ENCODE data around the gene ERC2.

ERC2 gene

DNA sequence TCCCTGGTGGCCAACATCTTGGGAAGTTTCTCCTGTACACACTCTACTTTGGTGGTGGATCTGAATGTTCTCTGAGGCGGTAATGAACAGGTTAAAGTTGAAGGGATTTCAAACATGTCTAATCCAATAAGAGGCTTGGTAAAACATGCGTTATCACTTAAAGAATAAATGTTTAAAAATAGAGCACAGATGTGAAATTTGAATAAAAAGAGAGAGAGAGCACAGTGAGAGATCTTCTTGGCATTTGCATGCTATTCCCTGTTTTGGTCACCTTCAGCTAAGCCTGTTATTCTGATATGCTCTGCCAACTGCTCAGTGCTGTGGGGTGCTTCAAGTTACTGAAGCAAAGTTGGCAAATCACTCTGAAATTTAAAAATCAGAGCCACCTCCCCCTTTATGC, 743.4 kb downstream of the ERC2 start:
- DNase-seq: no peak

DNA sequence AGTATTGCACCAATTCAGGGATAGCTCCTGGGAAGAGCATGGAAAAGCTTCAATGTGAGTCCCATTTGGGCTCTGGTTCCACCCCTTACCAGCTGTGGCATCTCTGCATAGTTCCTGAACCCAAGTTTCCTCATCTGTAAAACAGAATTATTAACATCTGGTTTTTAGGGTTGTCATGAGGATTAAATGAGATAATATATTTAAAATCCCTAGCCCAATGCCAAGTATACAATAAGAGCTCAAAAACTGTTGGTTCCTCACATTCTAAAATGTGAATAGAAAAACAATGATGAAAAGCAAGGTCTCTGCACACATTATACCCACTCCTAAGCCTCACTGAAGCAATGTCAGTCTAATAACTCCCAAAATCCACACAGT, 743.9 kb downstream of the ERC2 start:
- DNase-seq: no peak

DNA sequence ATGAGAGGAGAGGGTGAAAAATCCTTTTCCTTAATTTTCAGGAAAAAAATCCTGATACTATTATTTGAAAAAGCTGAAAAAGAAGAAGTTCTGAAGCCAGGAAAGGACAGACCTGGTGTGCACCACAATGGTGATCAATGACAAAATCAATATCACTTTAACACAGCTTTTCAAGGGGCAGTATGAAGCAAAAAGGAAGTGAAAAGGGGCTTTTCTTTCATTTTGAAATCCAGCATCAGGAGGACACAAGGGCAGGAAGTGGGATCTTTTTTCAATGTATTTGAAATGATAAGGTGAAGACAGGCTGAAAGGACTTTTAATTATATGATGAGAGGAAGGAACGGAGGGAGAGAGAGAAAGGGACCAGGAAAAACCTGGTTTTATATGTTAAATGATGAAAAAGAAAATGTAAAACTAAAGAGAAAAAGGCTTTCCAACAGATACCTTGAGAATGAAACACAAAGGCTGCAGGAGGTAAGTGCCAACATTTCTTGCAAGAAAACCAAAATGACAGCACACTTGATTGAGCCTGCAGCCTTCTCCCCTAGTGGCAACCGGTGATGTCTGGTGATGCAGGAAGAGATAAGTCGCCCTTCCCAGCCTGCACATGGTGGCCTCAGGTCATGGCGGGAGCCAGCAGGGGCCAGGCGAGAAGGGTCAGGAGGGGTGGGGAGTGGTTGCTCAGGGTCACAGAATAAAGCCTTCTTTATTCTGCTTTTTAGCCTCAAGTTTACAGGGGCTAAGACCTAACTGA, 744.4 kb downstream of the ERC2 start:
- DNase-seq: no peak

DNA sequence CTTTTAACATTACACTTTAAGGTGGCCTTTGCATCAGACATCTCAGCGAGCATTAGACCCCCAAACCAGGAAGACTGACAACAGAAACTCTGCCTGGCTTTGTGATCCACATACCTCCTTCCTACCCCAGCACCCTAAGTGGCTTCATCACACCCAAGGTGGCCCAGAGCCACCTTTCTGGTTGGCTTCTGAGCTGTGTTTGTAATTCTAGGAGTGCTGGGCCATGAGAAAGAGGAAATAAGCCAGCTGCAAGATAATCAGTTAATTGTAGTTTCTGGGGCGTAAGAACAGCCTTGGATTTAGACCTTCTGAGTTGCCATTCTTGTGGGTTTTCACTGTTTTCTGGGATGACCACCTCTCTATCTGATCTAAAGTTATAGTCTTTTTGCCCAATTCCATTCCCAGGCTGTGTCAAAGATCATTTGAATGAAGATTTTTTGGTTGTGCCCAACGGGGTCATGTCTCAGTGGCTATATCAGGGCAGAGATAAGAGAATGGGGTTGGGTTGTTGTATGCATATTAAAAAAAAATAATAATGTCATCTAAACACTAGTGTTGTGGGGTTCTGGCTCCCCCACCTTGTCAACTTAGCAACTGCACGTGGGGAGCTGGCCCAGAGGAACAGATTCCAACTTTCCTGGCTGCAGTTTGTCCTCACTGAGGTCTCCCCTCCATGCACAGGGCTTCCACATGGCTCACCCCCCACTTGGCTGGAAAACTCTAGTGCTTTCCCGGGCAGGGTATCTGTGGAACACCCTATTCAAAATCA, 746.4 kb downstream of the ERC2 start:
- no peak for DNase-seq

DNA sequence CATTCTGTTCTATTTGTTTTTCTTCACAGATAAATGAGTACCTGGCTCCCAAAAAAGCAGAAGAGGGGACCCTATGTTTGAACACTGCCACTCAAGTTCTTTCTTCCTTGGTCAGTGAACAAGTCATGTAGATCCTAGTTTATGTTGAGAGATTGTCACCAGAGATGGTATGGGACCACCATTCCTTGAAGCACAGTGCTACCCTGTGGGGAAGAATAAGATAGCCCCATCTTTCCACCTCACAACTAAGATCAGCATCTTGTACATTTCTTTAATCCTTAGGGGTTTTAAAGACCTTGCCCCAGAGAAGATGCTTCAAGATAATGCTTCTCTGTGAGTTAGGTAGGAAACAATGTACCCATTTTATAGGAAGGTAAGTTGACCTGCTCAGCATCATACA, 747.7 kb downstream of the ERC2 start:
- no peak for DNase-seq

DNA sequence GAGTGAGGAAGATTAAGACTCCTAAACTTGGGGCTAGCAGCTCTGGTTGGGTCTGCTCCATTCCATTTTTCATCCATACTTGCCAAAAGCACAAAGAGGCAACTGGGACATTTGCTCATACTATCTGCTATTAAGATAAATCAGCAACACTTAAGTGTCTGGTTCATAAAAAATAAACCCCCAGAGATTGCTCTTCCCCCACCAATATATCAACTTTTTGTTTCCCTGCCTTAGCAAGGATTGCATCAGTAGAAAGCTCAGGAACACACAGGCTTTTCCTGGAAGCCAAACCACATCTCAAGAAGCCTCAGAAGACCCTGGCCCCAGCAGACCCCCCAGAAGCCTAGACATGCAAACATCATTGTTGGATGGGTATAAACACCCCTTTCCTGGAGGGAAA, 748.8 kb downstream of the ERC2 start:
- DNase-seq: no peak

DNA sequence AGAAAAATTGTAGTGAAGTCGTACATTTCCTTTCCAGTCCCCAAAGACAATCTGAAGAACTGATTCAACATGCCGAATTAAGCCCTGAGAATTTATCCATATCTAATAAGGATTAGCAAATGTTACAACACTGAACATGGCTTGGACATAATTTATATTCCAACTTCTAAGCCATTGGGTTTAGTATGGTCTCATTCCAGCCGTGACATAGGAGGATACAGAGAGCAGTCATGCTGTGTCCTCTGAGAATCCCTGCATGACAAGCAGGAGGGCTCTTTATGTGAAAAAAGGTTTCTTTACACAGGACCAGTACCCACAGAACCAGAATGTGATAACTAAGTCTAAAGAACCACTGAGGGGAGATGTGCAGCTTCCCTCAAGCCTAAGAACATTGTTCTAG, 749.3 kb downstream of the ERC2 start:
- no peak for DNase-seq

DNA sequence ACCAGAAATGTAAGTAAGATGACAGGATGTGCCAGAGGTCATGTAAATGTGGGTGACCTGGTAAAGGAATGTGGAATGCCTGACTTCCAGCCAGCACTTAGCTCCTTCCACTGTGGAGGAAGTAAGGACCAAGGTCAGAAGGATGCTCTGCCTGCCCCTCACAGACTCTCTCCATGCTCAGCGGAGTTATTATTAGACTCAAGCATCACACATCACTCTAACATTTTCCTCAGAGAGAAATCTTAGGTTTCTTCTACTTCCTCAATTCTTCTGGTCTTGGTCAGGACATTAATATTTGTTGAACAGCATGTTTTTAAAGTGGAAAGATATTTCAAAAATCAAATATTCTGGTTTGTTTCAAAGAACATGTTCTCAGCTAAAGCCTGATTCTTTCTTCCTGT, 749.7 kb downstream of the ERC2 start:
- DNase-seq: no peak

DNA sequence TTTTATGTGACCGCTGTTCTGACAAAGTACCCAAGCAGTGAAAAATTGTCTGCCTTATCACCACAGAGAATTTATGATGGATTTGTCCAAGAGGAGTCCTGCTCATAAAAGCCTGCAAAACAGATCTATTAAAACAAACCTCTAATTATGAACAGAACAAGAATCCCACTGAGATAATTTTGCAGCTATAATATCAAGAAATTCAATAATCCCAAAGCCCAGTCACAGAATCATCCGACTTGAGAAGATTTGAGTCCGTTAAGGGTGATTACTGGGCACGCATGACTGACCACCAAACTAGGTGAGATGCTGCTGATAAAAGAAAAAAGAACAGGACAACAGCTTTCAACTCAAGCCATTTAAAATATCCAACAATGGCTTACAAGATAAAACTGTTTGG, 750.2 kb downstream of the ERC2 start:
- DNase-seq: no peak

DNA sequence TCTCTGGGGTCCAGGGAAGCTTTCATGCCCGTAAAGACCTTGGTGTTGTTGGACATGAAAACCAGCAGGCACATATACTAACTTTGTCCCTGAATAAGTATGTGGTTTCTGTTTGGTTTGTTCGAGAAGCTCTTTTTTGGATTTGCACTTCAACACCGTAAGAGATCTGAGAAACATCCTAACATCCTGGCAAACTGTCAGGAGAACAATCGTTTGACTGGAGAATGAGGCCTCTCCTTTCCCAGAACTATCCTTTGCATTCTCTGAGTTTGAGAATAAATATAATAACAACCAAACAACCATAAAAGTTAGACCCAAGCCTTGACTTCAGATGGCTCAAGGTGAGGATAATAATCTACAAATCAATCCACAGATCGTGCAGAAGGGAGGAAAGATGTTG, 750.8 kb downstream of the ERC2 start:
- DNase-seq: no peak

DNA sequence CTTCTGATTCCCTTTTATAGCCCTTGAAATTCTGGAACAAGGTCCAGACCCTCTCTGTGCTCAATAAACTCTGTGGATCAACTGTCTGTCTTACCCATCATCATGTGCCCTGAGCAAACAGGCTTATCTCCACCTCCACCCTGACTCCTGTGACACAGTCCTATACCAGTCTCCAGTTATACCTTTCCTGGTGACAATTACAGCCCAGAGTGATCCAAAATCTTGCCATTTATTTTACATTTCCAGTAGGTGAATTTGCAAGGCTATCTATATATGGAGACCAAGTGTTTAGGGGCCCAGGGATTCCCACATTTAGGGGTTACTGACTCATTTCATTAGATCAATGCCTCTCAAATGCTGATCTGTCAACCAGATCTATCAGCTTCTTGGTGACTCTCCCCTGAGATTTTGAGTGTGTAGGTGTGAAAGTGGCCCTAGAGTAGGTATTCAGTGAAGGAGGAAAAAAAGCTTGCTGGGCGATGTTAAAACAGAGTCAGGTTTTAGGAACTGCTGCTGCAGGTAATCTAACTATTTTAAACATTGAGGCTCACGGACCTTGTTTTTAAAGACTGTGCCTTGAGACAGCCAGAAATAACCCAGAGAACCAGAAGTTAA, 751.5 kb downstream of the ERC2 start:
- DNase-seq: no peak

DNA sequence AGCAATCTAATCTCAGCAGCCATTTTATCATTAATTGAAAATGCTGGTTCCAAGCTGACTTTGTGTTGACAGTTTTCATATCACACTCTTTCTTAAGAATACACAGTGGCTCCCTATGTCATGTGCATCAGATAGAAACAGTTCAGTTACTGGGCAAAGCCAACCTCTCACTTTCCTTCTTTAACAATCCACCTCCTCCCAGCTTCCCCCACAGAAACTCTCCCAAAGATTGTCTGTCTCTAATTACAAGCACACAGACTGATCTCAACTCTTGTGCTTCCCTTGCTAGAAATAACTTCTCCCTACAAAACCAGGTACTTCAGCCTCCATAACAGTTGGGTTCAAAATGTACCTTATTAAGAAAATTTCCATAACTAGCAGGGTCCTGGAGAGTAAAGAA, 752.2 kb downstream of the ERC2 start:
- no peak for DNase-seq

DNA sequence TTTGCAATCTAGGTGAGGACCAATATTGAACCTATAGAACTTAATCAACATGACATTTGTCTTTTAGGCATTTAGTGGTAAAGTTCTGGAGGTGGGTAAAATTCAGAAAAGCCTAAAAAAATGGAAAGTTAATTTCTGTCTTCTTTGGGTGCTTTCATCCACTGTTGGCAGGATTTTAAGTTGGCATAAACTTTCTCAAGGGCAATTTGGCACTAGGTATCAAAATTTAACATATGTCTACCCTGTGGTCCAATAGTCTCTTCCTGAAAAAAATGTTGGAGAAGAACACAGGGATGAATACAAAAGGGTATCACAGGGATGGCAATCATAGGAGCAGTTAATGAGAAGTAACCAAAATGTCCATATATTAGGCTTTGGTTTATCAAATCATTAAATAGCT, 754.2 kb downstream of the ERC2 start:
- DNase-seq: no peak

DNA sequence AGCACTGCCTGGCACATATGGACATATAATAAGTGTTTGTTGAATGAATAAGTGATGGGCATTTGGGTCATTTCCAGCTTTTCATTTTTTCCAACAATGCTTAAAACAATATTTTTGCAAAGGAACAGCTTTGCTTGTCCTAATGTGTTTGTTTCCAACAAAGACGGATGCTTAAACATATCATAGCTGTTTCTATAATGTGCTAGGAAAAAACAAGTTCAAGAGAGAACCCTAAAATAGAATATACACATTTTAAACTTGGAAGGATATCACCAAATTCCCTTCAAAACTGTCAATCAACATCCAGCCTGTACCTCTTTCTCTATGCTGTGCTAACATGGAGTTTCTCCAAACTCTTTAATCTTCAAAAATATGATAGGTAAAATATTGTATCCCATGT, 756.6 kb downstream of the ERC2 start:
- DNase-seq: no peak

DNA sequence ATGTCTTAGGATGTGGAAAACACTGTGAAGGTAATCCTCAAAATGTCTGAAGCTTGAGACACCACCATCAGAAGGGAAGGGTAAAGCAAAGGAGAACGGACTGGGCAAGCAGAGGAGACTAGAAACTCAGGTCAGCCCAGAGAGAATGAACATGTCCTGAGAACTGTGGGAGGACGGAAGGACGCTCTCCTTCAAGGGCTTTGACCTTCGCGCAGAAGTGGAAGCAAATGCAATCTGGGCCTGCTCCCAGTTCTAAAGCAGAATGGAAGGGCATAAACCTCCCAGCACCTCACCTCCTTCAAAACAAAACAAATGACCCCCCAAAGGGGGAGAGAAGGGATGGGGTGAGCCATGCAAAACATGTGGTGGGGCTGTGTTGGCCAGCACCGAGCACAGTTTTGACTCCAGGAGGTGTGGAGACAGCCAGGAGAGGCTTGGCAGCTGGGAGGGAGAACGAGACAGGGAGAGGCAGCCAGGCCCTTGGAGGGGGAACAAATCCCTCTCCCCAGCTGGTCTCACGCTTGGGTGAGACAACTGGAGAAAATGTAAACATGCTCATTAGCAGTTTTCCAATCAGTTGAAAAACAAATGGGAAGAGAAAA, 758.8 kb downstream of the ERC2 start:
- no peak for DNase-seq

DNA sequence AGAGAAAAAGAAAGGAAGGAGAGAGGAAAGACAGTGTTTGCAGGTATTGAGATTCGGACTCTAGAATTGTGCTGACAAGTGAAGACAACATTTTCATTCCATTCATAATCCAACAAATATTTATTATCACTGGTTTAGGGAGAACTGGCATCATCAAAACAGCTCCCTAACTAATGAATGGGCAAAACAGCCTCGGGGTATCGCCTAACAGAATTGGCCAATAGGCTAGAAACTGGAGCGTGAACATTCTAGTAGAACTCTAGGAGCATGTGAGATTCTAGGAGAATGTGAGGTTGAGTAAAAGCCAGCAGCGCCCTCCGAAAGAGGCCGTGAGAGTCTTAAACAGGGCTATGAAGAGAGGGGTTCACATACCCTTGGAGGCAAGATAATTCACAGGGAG, 759.3 kb downstream of the ERC2 start:
- no peak for DNase-seq

DNA sequence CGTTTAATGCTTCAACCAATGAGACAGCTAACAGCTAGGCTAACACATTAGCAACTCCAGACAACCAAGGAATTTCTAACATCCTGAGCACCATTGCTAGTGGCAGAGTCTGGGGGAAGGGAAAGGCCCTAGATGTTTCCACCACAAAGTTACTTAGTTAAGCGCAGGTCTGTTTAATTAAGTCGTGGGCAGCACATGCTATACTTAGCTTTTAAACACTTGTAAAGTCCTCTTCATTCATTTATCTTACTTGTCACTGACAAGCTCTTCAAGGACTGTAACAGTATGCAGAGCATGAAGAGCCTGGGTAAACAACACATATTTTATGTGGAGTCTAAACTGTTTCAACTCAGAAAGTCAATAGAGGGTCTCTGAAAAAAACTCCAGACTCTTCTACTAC, 760.0 kb downstream of the ERC2 start:
- DNase-seq: no peak

DNA sequence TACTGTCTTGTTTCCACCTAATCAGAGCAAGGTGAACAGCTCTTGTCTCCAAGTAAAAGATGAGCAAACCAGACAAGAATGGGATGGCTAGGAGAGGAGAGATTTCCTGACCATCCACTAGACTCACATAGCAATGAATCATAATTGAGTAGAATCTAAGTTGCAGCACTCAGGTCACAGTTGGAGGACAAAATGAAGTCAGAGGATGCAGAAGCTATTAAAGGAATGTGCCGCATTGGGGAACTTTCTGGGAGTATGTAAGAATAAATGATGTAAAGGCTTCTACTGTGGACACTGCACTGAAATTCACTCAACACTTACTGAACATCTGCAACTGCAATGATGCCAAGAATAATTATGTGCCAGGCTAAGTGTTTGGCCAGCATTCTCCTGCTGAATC, 763.7 kb downstream of the ERC2 start:
- DNase-seq: no peak

DNA sequence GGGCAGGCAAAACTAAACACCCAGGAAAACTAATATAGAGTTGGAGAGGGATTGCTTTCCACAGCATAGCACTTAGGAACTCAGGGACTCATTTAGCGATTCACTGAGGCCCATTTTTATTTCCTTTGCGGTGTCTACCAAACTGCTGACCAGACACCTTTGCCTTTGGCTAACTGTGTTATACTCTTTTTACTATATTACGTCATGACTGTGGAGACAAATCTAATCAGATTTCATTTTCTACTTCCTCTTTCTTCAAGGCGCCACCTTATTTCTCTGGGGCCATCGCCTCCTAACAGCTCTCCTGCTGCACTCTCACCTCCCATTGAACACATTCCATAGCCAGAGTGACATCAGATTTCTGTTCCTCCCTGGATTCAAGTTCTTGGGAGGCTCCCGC, 765.4 kb downstream of the ERC2 start:
- DNase-seq: no peak

DNA sequence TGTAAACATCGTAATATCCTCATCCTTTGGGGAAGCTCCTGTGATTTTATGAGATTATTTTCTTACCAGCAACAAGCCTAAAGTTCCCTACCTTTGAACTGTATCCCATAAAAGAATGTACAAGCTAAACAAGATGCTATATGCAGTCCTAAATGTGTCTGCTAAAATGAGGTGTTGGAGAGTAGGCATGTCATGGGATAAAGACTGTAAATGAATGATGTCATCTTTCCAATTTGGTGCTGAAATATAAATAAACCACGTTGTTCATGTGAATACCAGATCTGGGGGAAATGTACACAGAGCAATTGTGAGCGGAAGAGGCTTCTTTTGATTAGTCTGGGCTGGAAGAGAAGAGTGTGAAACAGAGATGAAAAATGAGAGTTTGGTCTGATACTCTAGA, 766.3 kb downstream of the ERC2 start:
- DNase-seq: no peak

DNA sequence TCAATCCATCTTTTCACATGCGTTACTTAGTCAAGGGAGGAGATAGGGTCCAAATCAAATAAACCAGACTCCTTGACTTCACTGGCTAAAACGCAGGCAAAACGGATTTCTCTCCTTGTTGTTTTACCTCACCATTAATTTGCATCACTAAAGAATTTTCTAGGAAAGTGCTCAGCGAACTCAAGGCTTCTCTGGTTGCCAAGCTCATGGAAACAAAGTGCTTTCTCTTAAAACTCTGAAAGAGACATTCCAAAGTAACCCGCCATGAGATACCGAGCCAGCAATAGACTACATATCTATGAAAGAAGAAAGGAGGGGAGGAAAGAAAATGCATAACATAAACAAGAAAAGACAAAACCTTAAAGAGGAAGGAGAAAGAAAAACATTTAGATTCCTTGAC, 769.4 kb downstream of the ERC2 start:
- no peak for DNase-seq

DNA sequence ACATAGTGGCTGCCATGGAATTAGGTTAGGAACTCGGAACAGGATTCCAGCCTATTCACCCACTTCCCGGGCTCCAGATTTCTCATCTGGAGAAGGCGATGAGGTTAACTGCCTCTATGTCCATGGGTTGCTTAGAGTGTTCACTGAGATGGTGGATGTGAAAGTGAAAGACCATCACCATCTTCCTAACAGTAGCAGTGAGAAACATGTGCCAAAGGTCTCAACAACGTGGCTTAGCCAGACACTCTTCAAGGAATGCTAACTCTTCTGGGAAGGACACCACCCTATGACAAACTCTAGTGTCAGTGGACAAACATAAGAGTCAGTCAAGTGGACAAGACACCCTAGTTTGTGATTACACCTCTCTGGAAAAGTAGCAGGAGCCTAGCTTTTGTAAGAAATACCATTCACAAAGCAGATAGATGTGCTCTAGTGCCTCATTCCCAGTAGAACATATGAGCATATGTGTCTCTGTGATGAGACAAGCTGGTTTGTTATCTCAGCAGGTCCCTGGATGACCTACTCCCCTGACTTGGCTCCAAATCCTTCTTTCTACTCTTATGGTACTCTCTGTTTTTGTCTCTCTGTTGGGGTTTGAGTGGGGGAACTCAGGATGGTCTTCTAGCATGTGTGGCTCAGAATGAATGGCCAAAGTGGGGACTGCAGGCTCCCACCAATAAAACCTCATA, 770.9 kb downstream of the ERC2 start:
- no peak for DNase-seq

DNA sequence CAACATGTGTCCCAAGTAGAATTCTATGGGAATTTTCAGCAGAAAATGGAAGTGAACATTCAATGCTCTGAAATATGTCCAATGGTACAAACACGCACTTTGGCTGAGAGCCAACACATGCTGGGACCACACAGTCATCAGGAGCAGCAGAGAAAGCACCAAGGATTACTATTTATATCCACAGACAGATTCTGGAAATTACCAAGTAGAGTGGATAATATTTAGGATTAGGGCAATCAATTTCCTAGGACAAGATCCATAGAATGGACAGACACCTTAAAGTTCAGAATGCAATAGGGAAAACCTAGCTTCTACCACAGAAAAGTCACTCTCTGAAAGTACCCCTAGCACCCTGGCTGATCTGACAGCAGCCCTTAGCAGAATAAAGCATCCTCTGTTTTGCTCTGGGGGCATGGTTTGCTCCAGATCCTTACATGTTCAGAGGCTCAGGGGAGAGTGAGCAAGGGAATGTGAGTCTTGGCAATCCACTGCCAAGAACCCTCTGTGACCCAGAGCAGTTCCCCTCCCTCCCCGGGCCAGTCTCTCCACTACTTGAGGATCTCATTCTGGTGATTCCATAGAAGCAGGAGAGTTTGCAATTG, 775.2 kb downstream of the ERC2 start:
- DNase-seq: no peak

Measured in activated naive CD4-positive, alpha-beta T cell treated with Interleukin-2 at 50 U/mL for 16 hours (primary cell).